RKO (cell line): ENCODE measurements around the gene SEMA3D.

Experiments used
- DNase-seq: peaks from one replicate; pipeline ENCODE4 v3.0.0-alpha.2; 2016; ENCODE audit warnings: low spot score

The SEMA3D gene

GRCh38 chr7:85125651-85126131 lies 61.2 kb downstream of the SEMA3D start:
- no peak for DNase-seq

GRCh38 chr7:85125176-85125575 lies 61.7 kb downstream of the SEMA3D start:
- DNase-seq = no peak

- DNase-seq = no peak
Measured at GRCh38 chr7:85119934-85120333, 66.9 kb downstream of the SEMA3D start.

GRCh38 chr7:85115862-85116261 lies 71.0 kb downstream of the SEMA3D start:
- DNase-seq = no peak

- no peak for DNase-seq
Measured at GRCh38 chr7:85115006-85115405, 71.8 kb downstream of the SEMA3D start.

- no peak for DNase-seq
Measured at GRCh38 chr7:85114342-85114741, 72.5 kb downstream of the SEMA3D start.

- no peak for DNase-seq
Measured at GRCh38 chr7:85111761-85112160, 75.1 kb downstream of the SEMA3D start.

GRCh38 chr7:85106719-85107118 lies 80.1 kb downstream of the SEMA3D start:
- DNase-seq = no peak

- DNase-seq = no peak
Measured at GRCh38 chr7:85104432-85105205, 82.2 kb downstream of the SEMA3D start.

- DNase-seq = no peak
Measured at GRCh38 chr7:85103962-85104361, 82.9 kb downstream of the SEMA3D start.

- DNase-seq = no peak
Measured at GRCh38 chr7:85103357-85103756, 83.5 kb downstream of the SEMA3D start.

GRCh38 chr7:85102813-85103350 lies 84.0 kb downstream of the SEMA3D start:
- no peak for DNase-seq

GRCh38 chr7:85101347-85101746 lies 85.5 kb downstream of the SEMA3D start:
- DNase-seq = no peak

GRCh38 chr7:85097844-85098243 lies 89.0 kb downstream of the SEMA3D start:
- DNase-seq = no peak

GRCh38 chr7:85095806-85096205 lies 91.0 kb downstream of the SEMA3D start:
- no peak for DNase-seq

- DNase-seq = no peak
Measured at GRCh38 chr7:85095366-85095765, 91.5 kb downstream of the SEMA3D start.

GRCh38 chr7:85094046-85094725 lies 92.7 kb downstream of the SEMA3D start:
- no peak for DNase-seq

GRCh38 chr7:85091565-85091928 lies 95.3 kb downstream of the SEMA3D start:
- no peak for DNase-seq

GRCh38 chr7:85090919-85091564 lies 95.8 kb downstream of the SEMA3D start:
- no peak for DNase-seq

GRCh38 chr7:85090143-85090542 lies 96.7 kb downstream of the SEMA3D start:
- no peak for DNase-seq

- DNase-seq = no peak
Measured at GRCh38 chr7:85081846-85082245, 105.0 kb downstream of the SEMA3D start.

GRCh38 chr7:85081392-85081791 lies 105.5 kb downstream of the SEMA3D start:
- DNase-seq = no peak

GRCh38 chr7:85079434-85079833 lies 107.4 kb downstream of the SEMA3D start:
- DNase-seq = no peak
